DOHH2 (cell line): Measurements from ENCODE around the gene SPAG16.

Experiments used
- EZH2phosphoT487 ChIP-seq: fragments of 200-600 bp; sonication (generic); IDR thresholded peaks from 2 replicates; pipeline ENCODE4 v1.6.1; 2017; ENCODE audit warnings: borderline replicate concordance, mild to moderate bottlenecking, antibody characterized with exemption, low read length, moderate library complexity, mixed read lengths
- TF ChIP-seq, protein P1 (sequence below): fragments of 200-600 bp; sonication (generic); IDR thresholded peaks from one replicate; pipeline ENCODE4 v1.5.1; 2014; ENCODE audit warnings: antibody characterized with exemption, mild to moderate bottlenecking, low read depth, low read length; ENCODE audit not compliant: poor library complexity, severe bottlenecking

DNA sequence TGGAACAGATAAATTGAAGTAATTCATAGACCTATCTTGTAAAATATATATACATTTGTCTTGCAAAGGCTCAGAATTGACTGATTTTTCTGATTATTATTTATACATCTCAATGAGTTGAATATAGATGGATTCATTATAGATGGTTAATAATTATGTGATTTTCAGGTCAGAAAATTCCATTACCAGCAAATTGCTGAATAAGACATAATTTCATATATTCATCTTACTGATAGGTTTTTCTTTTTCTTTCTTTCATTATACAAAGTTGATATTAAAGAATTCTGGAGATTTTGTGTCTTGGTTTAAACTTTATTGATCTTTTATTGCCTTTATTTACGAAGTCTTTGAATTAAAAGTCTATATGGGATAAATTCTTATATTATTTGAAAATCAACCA, 41.6 kb upstream of the SPAG16 start:
- TF ChIP-seq, protein P1, sequence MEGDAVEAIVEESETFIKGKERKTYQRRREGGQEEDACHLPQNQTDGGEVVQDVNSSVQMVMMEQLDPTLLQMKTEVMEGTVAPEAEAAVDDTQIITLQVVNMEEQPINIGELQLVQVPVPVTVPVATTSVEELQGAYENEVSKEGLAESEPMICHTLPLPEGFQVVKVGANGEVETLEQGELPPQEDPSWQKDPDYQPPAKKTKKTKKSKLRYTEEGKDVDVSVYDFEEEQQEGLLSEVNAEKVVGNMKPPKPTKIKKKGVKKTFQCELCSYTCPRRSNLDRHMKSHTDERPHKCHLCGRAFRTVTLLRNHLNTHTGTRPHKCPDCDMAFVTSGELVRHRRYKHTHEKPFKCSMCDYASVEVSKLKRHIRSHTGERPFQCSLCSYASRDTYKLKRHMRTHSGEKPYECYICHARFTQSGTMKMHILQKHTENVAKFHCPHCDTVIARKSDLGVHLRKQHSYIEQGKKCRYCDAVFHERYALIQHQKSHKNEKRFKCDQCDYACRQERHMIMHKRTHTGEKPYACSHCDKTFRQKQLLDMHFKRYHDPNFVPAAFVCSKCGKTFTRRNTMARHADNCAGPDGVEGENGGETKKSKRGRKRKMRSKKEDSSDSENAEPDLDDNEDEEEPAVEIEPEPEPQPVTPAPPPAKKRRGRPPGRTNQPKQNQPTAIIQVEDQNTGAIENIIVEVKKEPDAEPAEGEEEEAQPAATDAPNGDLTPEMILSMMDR: no peak
- TF ChIP-seq EZH2phosphoT487: no peak
